WTC11 (cell line): ENCODE measurements around the gene ZNF624. TPM values are rescaled to one million over a fixed set of nuclear protein-coding genes. Genes with fewer than 3 reads are reported as not detected.

Experiments
- ATAC-seq: fragments of 200-7000 bp; cut with Tn5 transposase; 2 replicates; pipeline ENCODE4 v1.10.0; 2021; ENCODE audit warnings: mild to moderate bottlenecking, moderate library complexity
- CTCF ChIA-PET: fragments of 300-600 bp; sonication (Branson Sonifier 250); formaldehyde crosslinking; loops from one replicate; lab custom pipeline; 2021; ENCODE audit warnings: antibody characterized with exemption; lab: Charles Lee
- POLR2A ChIA-PET: fragments of 350-600 bp; sonication (Branson Sonifier 250); formaldehyde crosslinking; loops from one replicate; lab custom pipeline; 2021; ENCODE audit warnings: antibody characterized with exemption; lab: Charles Lee
- DNase-seq: peaks from one replicate; pipeline ENCODE4 v3.0.0; 2021; ENCODE audit warnings: low spot score
- H3K27ac Mint-ChIP-seq: 2 replicates; pipeline ENCODE4 v1.8.0; 2021; ENCODE audit warnings: mixed read lengths
- H3K27me3 Mint-ChIP-seq: 2 replicates; pipeline ENCODE4 v1.8.0; 2021; ENCODE audit warnings: low read depth, mild to moderate bottlenecking, moderate library complexity, mixed read lengths
- H3K36me3 Mint-ChIP-seq: 2 replicates; pipeline ENCODE4 v1.8.0; 2021; ENCODE audit warnings: mixed read lengths
- H3K4me1 Mint-ChIP-seq: 2 replicates; pipeline ENCODE4 v1.8.0; 2022; ENCODE audit warnings: mixed read lengths
- H3K4me3 Mint-ChIP-seq: 2 replicates; pipeline ENCODE4 v1.8.0; 2021; ENCODE audit warnings: mild to moderate bottlenecking, moderate library complexity, mixed read lengths
- H3K9me3 Mint-ChIP-seq: 2 replicates; pipeline ENCODE4 v1.8.0; 2021; ENCODE audit warnings: mixed read lengths
- CREB1 ChIP-seq: sonication (generic); formaldehyde crosslinking; IDR thresholded peaks from 2 replicates; pipeline ENCODE4 v1.8.0; 2023; ENCODE audit warnings: mild to moderate bottlenecking, missing genetic modification reagents
- CREM ChIP-seq: sonication (generic); formaldehyde crosslinking; IDR thresholded peaks from 2 replicates; pipeline ENCODE4 v1.8.1; 2022; ENCODE audit warnings: mild to moderate bottlenecking, missing genetic modification reagents, moderate library complexity
- FOXJ3 ChIP-seq: sonication (generic); formaldehyde crosslinking; IDR thresholded peaks from 2 replicates; pipeline ENCODE4 v1.9.0; 2021; ENCODE audit warnings: missing genetic modification reagents, mild to moderate bottlenecking, borderline replicate concordance
- FOXP1 ChIP-seq: sonication (generic); formaldehyde crosslinking; IDR thresholded peaks from 2 replicates; pipeline ENCODE4 v1.8.0; 2022; ENCODE audit warnings: missing genetic modification reagents, mild to moderate bottlenecking, moderate library complexity, borderline replicate concordance
- HMGA2 ChIP-seq: fragments of 250-450 bp; sonication (Bioruptor Pico); IDR thresholded peaks from 2 replicates; pipeline ENCODE4 v1.4.0; 2021; ENCODE audit warnings: mild to moderate bottlenecking, moderate library complexity
- MYBL2 ChIP-seq: sonication (generic); formaldehyde crosslinking; IDR thresholded peaks from 2 replicates; pipeline ENCODE4 v1.8.1; 2023; ENCODE audit warnings: mild to moderate bottlenecking, moderate library complexity, missing genetic modification reagents
- NR1H2 ChIP-seq: sonication (generic); formaldehyde crosslinking; IDR thresholded peaks from 2 replicates; pipeline ENCODE4 v1.9.0; 2021; ENCODE audit warnings: mild to moderate bottlenecking, moderate library complexity, missing genetic modification reagents
- RORB ChIP-seq: fragments of 250-450 bp; sonication (Bioruptor Pico); IDR thresholded peaks from 2 replicates; pipeline ENCODE4 v1.9.0; 2021; ENCODE audit warnings: mild to moderate bottlenecking
- SMAD3 ChIP-seq: sonication (generic); formaldehyde crosslinking; IDR thresholded peaks from 2 replicates; pipeline ENCODE4 v1.8.0; 2022; ENCODE audit warnings: missing genetic modification reagents, mild to moderate bottlenecking, borderline replicate concordance
- ZBTB21 ChIP-seq: sonication (generic); formaldehyde crosslinking; IDR thresholded peaks from 2 replicates; pipeline ENCODE4 v1.8.1; 2023; ENCODE audit warnings: mild to moderate bottlenecking, missing genetic modification reagents, borderline replicate concordance
- ZNF121 ChIP-seq: sonication (generic); formaldehyde crosslinking; IDR thresholded peaks from 2 replicates; pipeline ENCODE4 v1.8.0; 2023; ENCODE audit warnings: missing genetic modification reagents
- ZNF232 ChIP-seq: sonication (generic); formaldehyde crosslinking; IDR thresholded peaks from 2 replicates; pipeline ENCODE4 v1.8.0; 2022; ENCODE audit warnings: mild to moderate bottlenecking, missing genetic modification reagents
- ZNF671 ChIP-seq: fragments of 250-450 bp; sonication (Bioruptor Pico); IDR thresholded peaks from 2 replicates; pipeline ENCODE4 v1.8.0; 2021; ENCODE audit warnings: mild to moderate bottlenecking
- total RNA-seq: library from RNA; stranded (reverse); gene quantifications from 3 replicates; pipeline ENCODE4 v1.2.3, GENCODE V29; 2021
- TF ChIP-seq, protein P1 (sequence below): sonication (generic); formaldehyde crosslinking; IDR thresholded peaks from 2 replicates; pipeline ENCODE4 v1.8.0; 2022; ENCODE audit warnings: mild to moderate bottlenecking, missing genetic modification reagents
- TF ChIP-seq, protein P2 (sequence below): sonication (generic); formaldehyde crosslinking; IDR thresholded peaks from 2 replicates; pipeline ENCODE4 v1.8.0; 2022; ENCODE audit warnings: mild to moderate bottlenecking, missing genetic modification reagents
- TF ChIP-seq, protein P3 (sequence below): sonication (generic); formaldehyde crosslinking; IDR thresholded peaks from 2 replicates; pipeline ENCODE4 v1.8.1; 2023; ENCODE audit warnings: mild to moderate bottlenecking, moderate library complexity, missing genetic modification reagents
- TF ChIP-seq, protein P4 (sequence below): fragments of 200-600 bp; IDR thresholded peaks from 2 replicates; pipeline ENCODE4 v1.8.0; 2022; ENCODE audit warnings: antibody characterized with exemption
- TF ChIP-seq, protein P5 (sequence below): fragments of 250-450 bp; sonication (Bioruptor Pico); IDR thresholded peaks from 2 replicates; pipeline ENCODE4 v1.9.0; 2021; ENCODE audit warnings: mild to moderate bottlenecking, borderline replicate concordance
- TF ChIP-seq, protein P6 (sequence below): sonication (generic); formaldehyde crosslinking; IDR thresholded peaks from 2 replicates; pipeline ENCODE4 v1.8.1; 2022; ENCODE audit warnings: mild to moderate bottlenecking, moderate library complexity, missing genetic modification reagents

Gene ZNF624
- total RNA-seq, 1 experiment from 2014 or later, result 4.5 TPM

DNA sequence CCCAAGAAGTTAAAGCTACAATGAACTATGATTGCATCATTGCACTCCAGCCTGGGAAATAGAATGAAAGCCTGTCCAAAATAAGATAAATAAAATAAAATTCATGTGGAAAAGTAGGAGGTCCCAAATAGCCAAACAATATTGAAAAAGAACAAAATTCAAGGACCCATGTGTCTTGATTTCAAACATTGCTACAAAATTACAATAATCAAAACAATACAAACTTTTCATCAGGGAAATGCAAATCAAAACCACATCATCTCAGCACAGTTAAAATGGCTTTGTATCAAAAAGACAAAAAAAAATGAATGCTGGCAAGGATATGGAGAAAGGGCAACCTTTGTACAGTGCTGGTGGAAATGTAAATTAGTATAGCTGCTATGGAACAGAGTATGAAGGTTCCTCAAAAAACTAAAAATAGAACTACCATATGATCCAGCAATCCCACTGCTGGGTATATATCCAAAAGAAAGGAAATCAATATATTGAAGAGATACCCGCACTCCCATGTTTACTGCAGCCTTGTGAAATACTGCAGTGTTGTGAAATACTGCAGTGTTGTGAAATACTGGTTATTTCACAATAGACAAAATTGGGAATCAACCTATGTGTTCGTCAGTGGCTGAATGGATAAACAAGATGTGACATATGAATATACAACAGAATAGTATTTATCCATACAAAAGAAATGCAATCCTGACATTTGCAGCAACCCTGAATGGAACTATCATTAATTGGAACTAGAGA is 60.1 kb downstream of the ZNF624 start:
- DNase-seq (no peak), ATAC-seq (no peak)
- Mint-ChIP-seq H3K36me3 (peaks cover 8% of the 10 kb centered on the region), H3K9me3 (peaks cover 26% of the 10 kb centered on the region), H3K4me3 (no peak overlapping the region), H3K4me1 (no peaks in the 10 kb centered on the region; the same call in 1 of the 2 replicates), H3K27ac (no peak overlapping the region), H3K27me3 (peaks cover 22% of the 10 kb centered on the region)
- TF ChIP-seq MYBL2 (CRISPR knock-in tag) (no peak), HMGA2 (CRISPR knock-in tag) (no peak), ZNF671 (CRISPR knock-in tag) (no peak), CREB1 (CRISPR knock-in tag) (no peak), RORB (no peak), ZNF121 (CRISPR knock-in tag) (no peak), NR1H2 (CRISPR knock-in tag) (no peak)
- TF ChIP-seq, protein P1, sequence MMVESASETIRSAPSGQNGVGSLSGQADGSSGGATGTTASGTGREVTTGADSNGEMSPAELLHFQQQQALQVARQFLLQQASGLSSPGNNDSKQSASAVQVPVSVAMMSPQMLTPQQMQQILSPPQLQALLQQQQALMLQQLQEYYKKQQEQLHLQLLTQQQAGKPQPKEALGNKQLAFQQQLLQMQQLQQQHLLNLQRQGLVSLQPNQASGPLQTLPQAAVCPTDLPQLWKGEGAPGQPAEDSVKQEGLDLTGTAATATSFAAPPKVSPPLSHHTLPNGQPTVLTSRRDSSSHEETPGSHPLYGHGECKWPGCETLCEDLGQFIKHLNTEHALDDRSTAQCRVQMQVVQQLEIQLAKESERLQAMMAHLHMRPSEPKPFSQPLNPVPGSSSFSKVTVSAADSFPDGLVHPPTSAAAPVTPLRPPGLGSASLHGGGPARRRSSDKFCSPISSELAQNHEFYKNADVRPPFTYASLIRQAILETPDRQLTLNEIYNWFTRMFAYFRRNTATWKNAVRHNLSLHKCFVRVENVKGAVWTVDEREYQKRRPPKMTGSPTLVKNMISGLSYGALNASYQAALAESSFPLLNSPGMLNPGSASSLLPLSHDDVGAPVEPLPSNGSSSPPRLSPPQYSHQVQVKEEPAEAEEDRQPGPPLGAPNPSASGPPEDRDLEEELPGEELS (CRISPR knock-in tag), result no peak
- TF ChIP-seq, protein P2, sequence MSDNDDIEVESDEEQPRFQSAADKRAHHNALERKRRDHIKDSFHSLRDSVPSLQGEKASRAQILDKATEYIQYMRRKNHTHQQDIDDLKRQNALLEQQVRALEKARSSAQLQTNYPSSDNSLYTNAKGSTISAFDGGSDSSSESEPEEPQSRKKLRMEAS (CRISPR knock-in tag), result no peak
- POLR2A ChIA-PET, result no interaction called here
- CTCF ChIA-PET, result interaction anchor here (1.0 kb wide), 1 partner anchor 9 kb away, joined by 3 read pairs; no protein-coding TSS in a partner anchor

DNA sequence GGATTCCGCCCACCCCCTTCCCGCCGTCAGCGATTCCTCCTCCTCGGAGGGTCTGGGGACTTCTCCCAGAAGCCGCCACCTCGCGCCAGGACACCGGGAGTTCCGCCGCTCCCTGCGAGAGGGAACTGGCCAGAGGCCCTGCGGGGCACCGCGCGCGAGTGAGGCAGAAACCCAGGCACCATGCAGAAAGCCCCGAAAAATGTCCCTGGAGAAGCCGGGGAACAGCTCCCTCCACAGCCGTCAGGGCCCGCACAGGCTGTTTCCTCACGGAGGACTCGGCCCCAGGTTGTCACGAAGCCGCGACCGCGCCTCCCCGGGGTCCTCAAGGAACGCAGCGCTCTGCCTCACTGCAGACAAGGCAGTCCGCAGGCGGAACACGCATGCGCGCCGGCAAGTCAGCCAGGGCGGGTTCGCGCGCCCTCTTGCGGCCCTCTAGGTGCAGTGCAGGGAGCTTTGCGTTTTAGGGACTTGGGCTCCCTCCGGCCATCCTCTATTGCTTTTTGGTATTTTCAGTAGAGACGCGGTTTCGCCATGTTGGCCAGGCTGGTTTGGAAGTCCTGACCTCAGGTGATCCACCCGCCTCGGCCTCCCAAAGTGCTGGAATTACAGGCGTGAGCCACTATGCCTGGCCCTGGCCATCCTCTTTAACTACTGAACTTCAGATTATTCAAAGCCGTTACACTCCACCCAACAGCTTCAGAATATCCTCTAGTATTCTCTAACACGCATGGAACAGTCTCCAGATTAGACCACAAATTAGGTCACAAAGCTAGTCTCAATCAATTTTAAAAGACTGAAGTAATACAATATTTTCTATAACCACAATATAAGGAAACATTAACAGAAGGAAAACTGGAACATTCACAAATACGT is 64.3 kb downstream of the ZNF624 start:
- Mint-ChIP-seq H3K4me1 (peaks cover 5% of the 10 kb centered on the region), H3K36me3 (peaks cover 8% of the 10 kb centered on the region), H3K27me3 (peaks cover 53% of the 10 kb centered on the region), H3K4me3 (peak overlapping the region; percentile 69), H3K27ac (no peak overlapping the region), H3K9me3 (peaks cover 16% of the 10 kb centered on the region)
- ATAC-seq (peak; percentile 93), DNase-seq (peak; percentile 95)
- POLR2A ChIA-PET, result interaction anchor here (1.0 to 1.6 kb wide), 2 partner anchors 53 to 151 kb away, joined by 3 to 4 read pairs; no protein-coding TSS in a partner anchor
- TF ChIP-seq, protein P3, sequence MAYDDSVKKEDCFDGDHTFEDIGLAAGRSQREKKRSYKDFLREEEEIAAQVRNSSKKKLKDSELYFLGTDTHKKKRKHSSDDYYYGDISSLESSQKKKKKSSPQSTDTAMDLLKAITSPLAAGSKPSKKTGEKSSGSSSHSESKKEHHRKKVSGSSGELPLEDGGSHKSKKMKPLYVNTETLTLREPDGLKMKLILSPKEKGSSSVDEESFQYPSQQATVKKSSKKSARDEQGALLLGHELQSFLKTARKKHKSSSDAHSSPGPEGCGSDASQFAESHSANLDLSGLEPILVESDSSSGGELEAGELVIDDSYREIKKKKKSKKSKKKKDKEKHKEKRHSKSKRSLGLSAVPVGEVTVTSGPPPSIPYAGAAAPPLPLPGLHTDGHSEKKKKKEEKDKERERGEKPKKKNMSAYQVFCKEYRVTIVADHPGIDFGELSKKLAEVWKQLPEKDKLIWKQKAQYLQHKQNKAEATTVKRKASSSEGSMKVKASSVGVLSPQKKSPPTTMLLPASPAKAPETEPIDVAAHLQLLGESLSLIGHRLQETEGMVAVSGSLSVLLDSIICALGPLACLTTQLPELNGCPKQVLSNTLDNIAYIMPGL (CRISPR knock-in tag), result peak; percentile 93
- TF ChIP-seq, protein P4, sequence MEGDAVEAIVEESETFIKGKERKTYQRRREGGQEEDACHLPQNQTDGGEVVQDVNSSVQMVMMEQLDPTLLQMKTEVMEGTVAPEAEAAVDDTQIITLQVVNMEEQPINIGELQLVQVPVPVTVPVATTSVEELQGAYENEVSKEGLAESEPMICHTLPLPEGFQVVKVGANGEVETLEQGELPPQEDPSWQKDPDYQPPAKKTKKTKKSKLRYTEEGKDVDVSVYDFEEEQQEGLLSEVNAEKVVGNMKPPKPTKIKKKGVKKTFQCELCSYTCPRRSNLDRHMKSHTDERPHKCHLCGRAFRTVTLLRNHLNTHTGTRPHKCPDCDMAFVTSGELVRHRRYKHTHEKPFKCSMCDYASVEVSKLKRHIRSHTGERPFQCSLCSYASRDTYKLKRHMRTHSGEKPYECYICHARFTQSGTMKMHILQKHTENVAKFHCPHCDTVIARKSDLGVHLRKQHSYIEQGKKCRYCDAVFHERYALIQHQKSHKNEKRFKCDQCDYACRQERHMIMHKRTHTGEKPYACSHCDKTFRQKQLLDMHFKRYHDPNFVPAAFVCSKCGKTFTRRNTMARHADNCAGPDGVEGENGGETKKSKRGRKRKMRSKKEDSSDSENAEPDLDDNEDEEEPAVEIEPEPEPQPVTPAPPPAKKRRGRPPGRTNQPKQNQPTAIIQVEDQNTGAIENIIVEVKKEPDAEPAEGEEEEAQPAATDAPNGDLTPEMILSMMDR, result peak; percentile 92
- no peak for TF ChIP-seq CREM (CRISPR knock-in tag)
- TF ChIP-seq FOXJ3 (CRISPR knock-in tag), result 0 out of 2 replicates have a peak, but pooled peaks have one; percentile 30
- TF ChIP-seq, protein P5, sequence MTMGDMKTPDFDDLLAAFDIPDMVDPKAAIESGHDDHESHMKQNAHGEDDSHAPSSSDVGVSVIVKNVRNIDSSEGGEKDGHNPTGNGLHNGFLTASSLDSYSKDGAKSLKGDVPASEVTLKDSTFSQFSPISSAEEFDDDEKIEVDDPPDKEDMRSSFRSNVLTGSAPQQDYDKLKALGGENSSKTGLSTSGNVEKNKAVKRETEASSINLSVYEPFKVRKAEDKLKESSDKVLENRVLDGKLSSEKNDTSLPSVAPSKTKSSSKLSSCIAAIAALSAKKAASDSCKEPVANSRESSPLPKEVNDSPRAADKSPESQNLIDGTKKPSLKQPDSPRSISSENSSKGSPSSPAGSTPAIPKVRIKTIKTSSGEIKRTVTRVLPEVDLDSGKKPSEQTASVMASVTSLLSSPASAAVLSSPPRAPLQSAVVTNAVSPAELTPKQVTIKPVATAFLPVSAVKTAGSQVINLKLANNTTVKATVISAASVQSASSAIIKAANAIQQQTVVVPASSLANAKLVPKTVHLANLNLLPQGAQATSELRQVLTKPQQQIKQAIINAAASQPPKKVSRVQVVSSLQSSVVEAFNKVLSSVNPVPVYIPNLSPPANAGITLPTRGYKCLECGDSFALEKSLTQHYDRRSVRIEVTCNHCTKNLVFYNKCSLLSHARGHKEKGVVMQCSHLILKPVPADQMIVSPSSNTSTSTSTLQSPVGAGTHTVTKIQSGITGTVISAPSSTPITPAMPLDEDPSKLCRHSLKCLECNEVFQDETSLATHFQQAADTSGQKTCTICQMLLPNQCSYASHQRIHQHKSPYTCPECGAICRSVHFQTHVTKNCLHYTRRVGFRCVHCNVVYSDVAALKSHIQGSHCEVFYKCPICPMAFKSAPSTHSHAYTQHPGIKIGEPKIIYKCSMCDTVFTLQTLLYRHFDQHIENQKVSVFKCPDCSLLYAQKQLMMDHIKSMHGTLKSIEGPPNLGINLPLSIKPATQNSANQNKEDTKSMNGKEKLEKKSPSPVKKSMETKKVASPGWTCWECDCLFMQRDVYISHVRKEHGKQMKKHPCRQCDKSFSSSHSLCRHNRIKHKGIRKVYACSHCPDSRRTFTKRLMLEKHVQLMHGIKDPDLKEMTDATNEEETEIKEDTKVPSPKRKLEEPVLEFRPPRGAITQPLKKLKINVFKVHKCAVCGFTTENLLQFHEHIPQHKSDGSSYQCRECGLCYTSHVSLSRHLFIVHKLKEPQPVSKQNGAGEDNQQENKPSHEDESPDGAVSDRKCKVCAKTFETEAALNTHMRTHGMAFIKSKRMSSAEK (CRISPR knock-in tag), result no peak
- TF ChIP-seq FOXP1, result 0 out of 2 replicates have a peak, but pooled peaks have one; percentile 39
- peak; percentile 46; the same call in 1 of the 2 replicates for TF ChIP-seq SMAD3
- TF ChIP-seq, protein P2 (CRISPR knock-in tag), result peak; percentile 68
- TF ChIP-seq, protein P6, sequence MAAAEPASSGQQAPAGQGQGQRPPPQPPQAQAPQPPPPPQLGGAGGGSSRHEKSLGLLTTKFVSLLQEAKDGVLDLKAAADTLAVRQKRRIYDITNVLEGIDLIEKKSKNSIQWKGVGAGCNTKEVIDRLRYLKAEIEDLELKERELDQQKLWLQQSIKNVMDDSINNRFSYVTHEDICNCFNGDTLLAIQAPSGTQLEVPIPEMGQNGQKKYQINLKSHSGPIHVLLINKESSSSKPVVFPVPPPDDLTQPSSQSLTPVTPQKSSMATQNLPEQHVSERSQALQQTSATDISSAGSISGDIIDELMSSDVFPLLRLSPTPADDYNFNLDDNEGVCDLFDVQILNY (CRISPR knock-in tag), result peak; percentile 30; the same call in 1 of the 2 replicates
- peak; percentile 66; the same call in 1 of the 2 replicates for TF ChIP-seq ZNF232 (CRISPR knock-in tag)
- 0 out of 2 replicates have a peak, but pooled peaks have one; percentile 40 for TF ChIP-seq ZBTB21 (CRISPR knock-in tag)
- CTCF ChIA-PET, result interaction anchor here (0.6 to 2.5 kb wide), 36 partner anchors 9 to 350 kb away, joined by 3 to 20 read pairs (median 4); partner anchors contain the start of genes CCDC144A and ZNF287
